Peyer's patch (tissue), 4 donors: ENCODE measurements around the gene KCNAB1.

Experiments
- CTCF ChIP-seq, 6 experiments: fragments of 450-650 bp in 4 of 6; fragments of 200-600 bp in 2 of 6; sonication (generic) in 1 of 6; IDR thresholded peaks; one replicate each; pipeline ENCODE4 v1.5.1; 2017 to 2019; ENCODE audit warnings: antibody characterized with exemption in 6 of 6, mild to moderate bottlenecking in 3 of 6, moderate library complexity in 1 of 6
- POLR2A ChIP-seq, 2 donors: fragments of 450-650 bp; IDR thresholded peaks; one replicate each; pipeline ENCODE4 v1.5.1; 2017; ENCODE audit warnings: antibody characterized with exemption in 2 of 2, mild to moderate bottlenecking in 2 of 2, moderate library complexity in 2 of 2

DNA sequence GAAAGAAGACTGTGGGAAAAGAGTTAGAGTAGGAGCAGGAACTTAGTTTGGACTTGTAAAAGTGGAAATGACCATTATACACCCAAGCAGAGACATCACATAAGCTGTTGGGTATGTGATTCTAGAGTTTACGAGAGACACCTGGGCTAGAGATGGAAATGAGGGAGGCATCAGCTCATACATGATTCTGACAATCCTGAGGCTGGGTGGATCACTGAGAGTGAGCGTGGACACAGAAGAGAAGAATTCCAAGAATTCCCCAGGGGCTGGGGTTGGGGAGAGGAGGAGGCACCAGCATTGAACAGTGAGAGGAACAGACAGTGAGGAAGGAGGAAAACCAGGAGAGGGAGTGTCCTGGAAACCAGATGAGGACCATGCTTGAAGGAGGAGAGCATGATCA is 113.5 kb downstream of the KCNAB1 start:
- TF ChIP-seq CTCF (IDR thresholded peaks at IDR 0.05): no peak
- TF ChIP-seq POLR2A (IDR thresholded peaks at IDR 0.05): no peak
